Loucy (cell line): ENCODE results near the gene AGAP1.

Experiments
- H2AFZ ChIP-seq: fragments of 200-600 bp; sonication (generic); 2 replicates; pipeline ENCODE4 v1.6.0; 2016; ENCODE audit warnings: antibody characterized with exemption, mild to moderate bottlenecking, low read length, moderate library complexity
- H3F3A ChIP-seq: fragments of 200-600 bp; 2 replicates; pipeline ENCODE4 v1.6.0; 2016; ENCODE audit warnings: antibody characterized with exemption, low read depth, mild to moderate bottlenecking
- H3K27me3 ChIP-seq: fragments of 200-600 bp; sonication (generic); 2 replicates; pipeline ENCODE4 v1.6.1; 2014; ENCODE audit warnings: low read length, mild to moderate bottlenecking; ENCODE audit not compliant: insufficient read depth, poor library complexity, severe bottlenecking
- H3K36me3 ChIP-seq: fragments of 200-600 bp; sonication (generic); 2 replicates; pipeline ENCODE4 v1.6.1; 2016; ENCODE audit warnings: low read length; ENCODE audit not compliant: insufficient read depth
- H3K4me1 ChIP-seq: fragments of 200-600 bp; sonication (generic); 2 replicates; pipeline ENCODE4 v1.5.1; 2014; ENCODE audit warnings: low read length, mild to moderate bottlenecking; ENCODE audit not compliant: insufficient read depth, poor library complexity, severe bottlenecking
- H3K4me2 ChIP-seq: fragments of 200-600 bp; sonication (generic); 2 replicates; pipeline ENCODE4 v1.6.0; 2014; ENCODE audit warnings: antibody characterized with exemption, low read length, low read depth, mild to moderate bottlenecking; ENCODE audit not compliant: poor library complexity, severe bottlenecking
- H3K4me3 ChIP-seq: fragments of 200-600 bp; sonication (generic); 2 replicates; pipeline ENCODE4 v1.5.1; 2014; ENCODE audit warnings: low read length, mild to moderate bottlenecking, mixed read lengths; ENCODE audit not compliant: poor library complexity, severe bottlenecking
- H3K79me2 ChIP-seq: fragments of 200-600 bp; sonication (generic); 2 replicates; pipeline ENCODE4 v1.6.1; 2014; ENCODE audit warnings: low read length; ENCODE audit not compliant: insufficient read depth
- H3K9ac ChIP-seq: fragments of 200-600 bp; sonication (generic); 2 replicates; pipeline ENCODE4 v1.6.0; 2014; ENCODE audit warnings: mild to moderate bottlenecking, low read depth, low read length, moderate library complexity; ENCODE audit not compliant: poor library complexity, severe bottlenecking
- H3K9me2 ChIP-seq: fragments of 200-600 bp; sonication (generic); replicated peaks from 2 replicates; pipeline ENCODE4 v1.6.1; 2016; ENCODE audit warnings: low read depth, low read length, mixed read lengths
- H3K9me3 ChIP-seq: fragments of 200-600 bp; sonication (generic); 2 replicates; pipeline ENCODE4 v1.6.1; 2014; ENCODE audit warnings: mild to moderate bottlenecking, antibody characterized with exemption, low read length, low read depth; ENCODE audit not compliant: insufficient read depth
- H4K20me1 ChIP-seq: fragments of 200-600 bp; sonication (generic); 2 replicates; pipeline ENCODE4 v1.6.0; 2014; ENCODE audit warnings: antibody characterized with exemption, low read length, mild to moderate bottlenecking; ENCODE audit not compliant: insufficient read depth, poor library complexity, severe bottlenecking
- CTCF ChIP-seq: fragments of 200-600 bp; sonication (generic); conservative IDR thresholded peaks from 2 replicates; pipeline ENCODE4 v1.5.1; 2014; ENCODE audit warnings: mild to moderate bottlenecking, antibody characterized with exemption, low read length
- EZH2phosphoT487 ChIP-seq: fragments of 200-600 bp; IDR thresholded peaks from 2 replicates; pipeline ENCODE4 v1.6.1; 2018; ENCODE audit warnings: antibody characterized with exemption, mild to moderate bottlenecking, moderate library complexity, borderline replicate concordance

The AGAP1 gene

GRCh38 chr2:235661952-235662351 is 168.1 kb downstream of the AGAP1 start:
- Histone ChIP-seq H2AFZ (no peak overlapping the region), H3K4me1 (peaks cover 9% of the 10 kb centered on the region), H3F3A (no peaks in the 10 kb centered on the region), H3K4me2 (no peak overlapping the region), H3K36me3 (no peaks in the 10 kb centered on the region), H3K9ac (no peak overlapping the region), H4K20me1 (no peaks in the 10 kb centered on the region), H3K9me3 (no peaks in the 10 kb centered on the region), H3K9me2 (no peaks in the 10 kb centered on the region), H3K27me3 (no peaks in the 10 kb centered on the region), H3K79me2 (no peaks in the 10 kb centered on the region), H3K4me3 (no peak overlapping the region)
- TF ChIP-seq CTCF, result no peak
- no peak for TF ChIP-seq EZH2phosphoT487

- peaks cover 9% of the 10 kb centered on the region for H3K4me1 ChIP-seq
- no peaks in the 10 kb centered on the region for H3K9me3 ChIP-seq
- no peak overlapping the region for H3K9ac ChIP-seq
- H3K9me2 ChIP-seq, result no peaks in the 10 kb centered on the region
- no peak overlapping the region for H2AFZ ChIP-seq
- no peak overlapping the region for H3K4me2 ChIP-seq
- TF ChIP-seq EZH2phosphoT487 (no peak), CTCF (no peak)
- no peaks in the 10 kb centered on the region for H3K27me3 ChIP-seq
- no peaks in the 10 kb centered on the region for H3F3A ChIP-seq
- H4K20me1 ChIP-seq, result no peaks in the 10 kb centered on the region
- no peaks in the 10 kb centered on the region for H3K36me3 ChIP-seq
- no peaks in the 10 kb centered on the region for H3K79me2 ChIP-seq
- no peak overlapping the region for H3K4me3 ChIP-seq
Measured at GRCh38 chr2:235663875-235664274, 170.0 kb downstream of the AGAP1 start.

GRCh38 chr2:235665661-235666212 is 171.9 kb downstream of the AGAP1 start:
- Histone ChIP-seq H3K36me3 (no peaks in the 10 kb centered on the region), H2AFZ (peak overlapping the region; percentile 91), H3K79me2 (no peaks in the 10 kb centered on the region), H3K27me3 (no peaks in the 10 kb centered on the region), H3K9me2 (no peaks in the 10 kb centered on the region), H4K20me1 (no peaks in the 10 kb centered on the region), H3K4me1 (peaks cover 12% of the 10 kb centered on the region), H3K9ac (peak overlapping the region; percentile 63), H3K4me2 (peak overlapping the region; percentile 65), H3K4me3 (peak overlapping the region; percentile 67), H3F3A (no peaks in the 10 kb centered on the region), H3K9me3 (no peaks in the 10 kb centered on the region)
- no peak for TF ChIP-seq EZH2phosphoT487
- no peak for TF ChIP-seq CTCF
